ENCODE results near the gene ACOT12.

Gene ACOT12

GRCh38 chr5:81316571-81316970, 77.4 kb downstream of the ACOT12 start:
- Histone ChIP-seq H3K36me3 (peaks cover 4% of the 10 kb centered on the region; the same call in 1 of the 2 replicates), H3K9me3 (ENCODE audit: severe bottlenecking) (no peaks in the 10 kb centered on the region), H3K27ac (no peak overlapping the region), H3K4me3 (ENCODE audit: low read depth, low read length) (no peak overlapping the region), H3K27me3 (ENCODE audit: insufficient read depth, low read depth, severe bottlenecking) (no peaks in the 10 kb centered on the region)
- no peak for DNase-seq
- TF ChIP-seq CTCF (IDR thresholded peaks at IDR 0.05; ENCODE audit: low read depth, low read length) = no peak

GRCh38 chr5:81315830-81316229, 78.1 kb downstream of the ACOT12 start:
- DNase-seq = no peak
- Histone ChIP-seq H3K36me3 (peaks cover 4% of the 10 kb centered on the region; the same call in 1 of the 2 replicates), H3K4me3 (ENCODE audit: low read depth, low read length) (no peak overlapping the region), H3K27me3 (ENCODE audit: insufficient read depth, low read depth, severe bottlenecking) (no peaks in the 10 kb centered on the region), H3K9me3 (ENCODE audit: severe bottlenecking) (no peaks in the 10 kb centered on the region), H3K27ac (no peak overlapping the region)
- TF ChIP-seq CTCF (IDR thresholded peaks at IDR 0.05; ENCODE audit: low read depth, low read length) = no peak

- H3K9me3 ChIP-seq (ENCODE audit: severe bottlenecking) = no peaks in the 10 kb centered on the region
- H3K27me3 ChIP-seq (ENCODE audit: insufficient read depth, low read depth, severe bottlenecking) = no peaks in the 10 kb centered on the region
- no peak for TF ChIP-seq CTCF (IDR thresholded peaks at IDR 0.05; ENCODE audit: low read depth, low read length)
- peaks cover 4% of the 10 kb centered on the region; the same call in 1 of the 2 replicates for H3K36me3 ChIP-seq
- DNase-seq = no peak
- no peak overlapping the region for H3K27ac ChIP-seq
- H3K4me3 ChIP-seq (ENCODE audit: low read depth, low read length) = no peak overlapping the region
Observed at GRCh38 chr5:81315336-81315735, 78.6 kb downstream of the ACOT12 start.

- H3K36me3 ChIP-seq = peaks cover 4% of the 10 kb centered on the region; the same call in 1 of the 2 replicates
- H3K27ac ChIP-seq = no peak overlapping the region
- no peak for DNase-seq
- no peak overlapping the region for H3K4me3 ChIP-seq (ENCODE audit: low read depth, low read length)
- no peaks in the 10 kb centered on the region for H3K27me3 ChIP-seq (ENCODE audit: insufficient read depth, low read depth, severe bottlenecking)
- no peaks in the 10 kb centered on the region for H3K9me3 ChIP-seq (ENCODE audit: severe bottlenecking)
- TF ChIP-seq CTCF (IDR thresholded peaks at IDR 0.05; ENCODE audit: low read depth, low read length) = no peak
Observed at GRCh38 chr5:81314581-81314980, 79.4 kb downstream of the ACOT12 start.

GRCh38 chr5:81313686-81314085, 80.2 kb downstream of the ACOT12 start:
- Histone ChIP-seq H3K4me3 (ENCODE audit: low read depth, low read length) (no peak overlapping the region), H3K27ac (no peak overlapping the region), H3K36me3 (peaks cover 4% of the 10 kb centered on the region; the same call in 1 of the 2 replicates), H3K9me3 (ENCODE audit: severe bottlenecking) (no peaks in the 10 kb centered on the region), H3K27me3 (ENCODE audit: insufficient read depth, low read depth, severe bottlenecking) (no peaks in the 10 kb centered on the region)
- DNase-seq = no peak
- no peak for TF ChIP-seq CTCF (IDR thresholded peaks at IDR 0.05; ENCODE audit: low read depth, low read length)

GRCh38 chr5:81313278-81313677, 80.7 kb downstream of the ACOT12 start:
- no peak for DNase-seq
- Histone ChIP-seq H3K27ac (no peak overlapping the region), H3K36me3 (peaks cover 4% of the 10 kb centered on the region; the same call in 1 of the 2 replicates), H3K4me3 (ENCODE audit: low read depth, low read length) (no peak overlapping the region), H3K27me3 (ENCODE audit: insufficient read depth, low read depth, severe bottlenecking) (no peaks in the 10 kb centered on the region), H3K9me3 (ENCODE audit: severe bottlenecking) (no peaks in the 10 kb centered on the region)
- no peak for TF ChIP-seq CTCF (IDR thresholded peaks at IDR 0.05; ENCODE audit: low read depth, low read length)

Measured in WERI-Rb-1 (cell line).